BLaER1 treated with 17β-estradiol and CSF1 and Interleukin-3, amounts not matched to agents 10 nM and 100 nM (cell line): ENCODE results near the gene PCID2.
"Not testable (repeated sequence)": the region's sequence is repeated elsewhere in the genome, so short reads cannot be mapped to it uniquely, and the experiment has no call there.

ENCODE experiments used
- H3K27ac ChIP-seq, 11 experiments: shearing (Covaris generic); formaldehyde crosslinking; 2 replicates each; pipeline ENCODE4 v1.8.1; 2022
- H3K27me3 ChIP-seq, 11 experiments: shearing (Covaris generic); formaldehyde crosslinking; 2 replicates each; pipeline ENCODE4 v1.8.1; 2022
- H3K36me3 ChIP-seq, 11 experiments: shearing (Covaris generic); formaldehyde crosslinking; 2 replicates each; pipeline ENCODE4 v1.8.1; 2022
- H3K4me1 ChIP-seq, 10 experiments: shearing (Covaris generic); formaldehyde crosslinking; 2 replicates each; pipeline ENCODE4 v1.8.1; 2022
- H3K4me2 ChIP-seq, 11 experiments: shearing (Covaris generic); formaldehyde crosslinking; 2 replicates each; pipeline ENCODE4 v1.8.1; 2022
- H3K4me3 ChIP-seq, 10 experiments: shearing (Covaris generic); formaldehyde crosslinking; 2 replicates each; pipeline ENCODE4 v1.8.1; 2022
- H3K9ac ChIP-seq, 11 experiments: shearing (Covaris generic); formaldehyde crosslinking; 2 replicates each; pipeline ENCODE4 v1.8.1; 2022
- H3K9me3 ChIP-seq, 11 experiments: shearing (Covaris generic); formaldehyde crosslinking; replicated peaks in 1 of 11; 2 replicates each; pipeline ENCODE4 v1.8.1; 2022
- H4K20me1 ChIP-seq, 11 experiments: shearing (Covaris generic); formaldehyde crosslinking; 2 replicates each; pipeline ENCODE4 v1.8.1; 2022
- Cebpa-rat ChIP-seq, 11 experiments: shearing (Covaris generic); IDR thresholded peaks; 2 replicates each; pipeline ENCODE4 v1.8.1; 2022

Gene PCID2

DNA sequence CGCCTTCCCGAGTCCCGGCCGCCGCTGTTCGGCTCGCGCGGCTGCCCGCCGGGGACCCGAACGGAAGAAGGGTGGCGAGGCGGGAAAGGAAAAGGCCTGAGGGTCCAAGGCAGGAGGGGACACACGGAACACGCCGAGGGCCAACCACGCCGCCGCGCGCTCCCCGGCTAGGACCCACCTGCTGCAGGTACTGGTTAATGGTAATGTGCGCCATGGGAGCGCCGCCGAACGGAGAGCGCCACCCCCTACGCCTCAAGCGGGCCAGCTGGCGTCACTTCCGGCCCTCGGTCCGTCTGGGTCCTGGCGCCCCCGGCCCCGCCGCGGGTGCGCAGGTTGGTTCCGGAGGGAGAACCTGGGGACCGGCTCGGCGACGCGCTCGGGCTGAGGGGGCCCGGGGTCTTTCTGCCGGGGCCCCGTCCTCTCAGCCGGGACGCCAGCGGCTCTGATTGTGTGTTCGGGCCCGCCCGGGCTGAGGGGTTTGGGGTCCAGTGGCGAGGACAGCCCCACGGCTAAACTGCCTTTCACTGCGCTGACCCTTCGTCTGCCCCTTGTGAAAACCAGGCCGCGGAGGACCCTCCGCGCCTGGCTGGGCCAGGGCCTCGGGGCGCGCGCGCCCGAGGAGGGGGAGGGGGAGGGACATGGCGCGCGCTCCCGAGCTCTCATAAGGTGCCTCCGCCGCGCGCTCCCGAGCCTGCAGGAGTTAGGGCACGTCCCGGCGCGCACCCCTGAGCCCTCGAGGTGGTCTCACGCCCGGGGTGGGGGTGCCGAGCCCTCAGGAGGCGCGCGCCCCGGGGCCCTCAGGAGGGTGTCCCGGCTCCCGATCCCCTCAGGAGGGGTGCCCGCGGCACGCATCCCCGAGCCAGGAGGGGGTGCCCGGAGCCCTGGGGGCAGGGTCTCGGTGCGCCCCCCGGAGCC lies at the start of gene PCID2:
TSS of gene PCID2 (minus strand) at position 249 of the 915 bp plus-strand sequence. CDS start at position 214, 35 bp downstream.
- TF ChIP-seq Cebpa-rat (IDR thresholded peaks at IDR 0.05) = no peak
- Histone ChIP-seq H3K9me3 (0 out of 22 replicates have a peak, but pooled peaks cover 0 to 3% (median 0%) of the 10 kb centered on the region in 11 experiments), H3K4me1 (peaks cover 42 to 72% (median 59%) of the 10 kb centered on the region in 10 experiments), H3K4me3 (peak within 1 kb of the TSS; percentile 76 to 92 (median 86)), H3K9ac (peak within 1 kb of the TSS; percentile 95 to 99 (median 98)), H3K27me3 (no peaks in the 10 kb centered on the region), H3K36me3 (peaks cover 35 to 64% (median 58%) of the 10 kb centered on the region in 11 experiments), H3K27ac (peak within 1 kb of the TSS; percentile 96 to 99 (median 98)), H4K20me1 (peaks cover 47 to 74% (median 65%) of the 10 kb centered on the region in 11 experiments; a peak in 21 of 22 replicates), H3K4me2 (peak within 1 kb of the TSS; percentile 85 to 96 (median 93))

DNA sequence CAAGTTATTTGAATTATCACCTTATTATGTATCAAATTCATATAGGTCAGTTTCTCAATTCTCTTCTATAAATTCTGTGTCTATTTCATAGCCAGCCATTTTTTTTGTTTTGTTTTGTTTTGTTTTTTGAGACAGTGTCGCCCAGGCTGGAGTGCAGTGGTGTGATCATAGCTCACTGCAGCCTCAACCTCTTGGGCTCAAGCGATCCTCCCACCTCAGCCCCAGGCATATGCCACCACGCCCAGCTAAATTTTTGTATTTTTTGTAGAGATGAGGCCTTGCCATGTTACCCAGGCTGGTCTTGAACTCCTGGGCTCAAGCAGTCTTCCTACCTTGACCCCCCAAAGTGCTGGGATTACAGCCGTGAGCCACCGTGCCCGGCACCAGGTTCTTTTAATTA lies 49.4 kb upstream of the PCID2 start:
- not testable (repeated sequence) for H3K27ac ChIP-seq, H3K9me3 ChIP-seq, H3K27me3 ChIP-seq, H3K4me3 ChIP-seq, H3K9ac ChIP-seq
- Histone ChIP-seq H3K4me1 (peaks cover 0 to 16% (median 3%) of the 10 kb centered on the region in 10 experiments; a peak in 9 of 20 replicates), H4K20me1 (peaks cover 0 to 35% (median 12%) of the 10 kb centered on the region in 11 experiments; a peak in 13 of 22 replicates), H3K36me3 (peaks cover 78 to 100% (median 95%) of the 10 kb centered on the region in 11 experiments), H3K4me2 (peak overlapping the region in 1 of 11 experiments; percentile 57; a peak in 3 of 22 replicates)

DNA sequence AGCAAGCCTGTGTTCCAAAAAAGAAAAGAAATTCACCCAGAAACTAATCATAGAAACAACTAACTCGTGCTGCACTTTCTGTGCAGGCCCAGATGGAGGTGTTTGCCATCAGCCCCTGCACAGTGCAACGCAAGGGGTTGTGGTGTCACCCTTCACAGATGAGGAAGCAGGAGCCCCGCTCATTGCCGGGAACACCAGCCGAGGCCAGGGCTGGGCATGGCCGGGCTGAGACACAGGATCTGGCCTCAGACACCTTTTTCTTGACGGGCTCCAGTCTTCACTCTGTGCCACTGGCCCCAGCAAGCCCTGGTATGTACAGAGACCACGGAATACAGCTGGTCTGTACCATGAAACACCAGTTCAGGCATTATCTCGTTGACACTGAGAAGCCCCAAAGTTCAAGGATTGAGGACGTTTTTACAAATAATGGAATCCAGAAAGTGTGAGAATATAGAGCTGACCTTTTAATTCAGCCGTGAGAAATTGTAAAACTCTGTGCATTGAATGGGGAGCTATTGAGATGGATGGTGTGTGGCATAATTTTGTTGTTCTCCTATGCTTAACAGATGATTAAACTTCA lies 44.1 kb upstream of the PCID2 start:
- Histone ChIP-seq H3K4me1 (no peaks in the 10 kb centered on the region), H3K36me3 (peaks cover 97 to 100% (median 99%) of the 10 kb centered on the region in 11 experiments), H3K27ac (no peak overlapping the region), H3K9ac (no peak overlapping the region), H3K4me2 (no peak overlapping the region), H4K20me1 (peaks cover 0 to 60% (median 18%) of the 10 kb centered on the region in 11 experiments; a peak in 15 of 22 replicates), H3K9me3 (no peaks in the 10 kb centered on the region), H3K4me3 (no peak overlapping the region), H3K27me3 (no peaks in the 10 kb centered on the region)
- no peak for TF ChIP-seq Cebpa-rat (IDR thresholded peaks at IDR 0.05)

DNA sequence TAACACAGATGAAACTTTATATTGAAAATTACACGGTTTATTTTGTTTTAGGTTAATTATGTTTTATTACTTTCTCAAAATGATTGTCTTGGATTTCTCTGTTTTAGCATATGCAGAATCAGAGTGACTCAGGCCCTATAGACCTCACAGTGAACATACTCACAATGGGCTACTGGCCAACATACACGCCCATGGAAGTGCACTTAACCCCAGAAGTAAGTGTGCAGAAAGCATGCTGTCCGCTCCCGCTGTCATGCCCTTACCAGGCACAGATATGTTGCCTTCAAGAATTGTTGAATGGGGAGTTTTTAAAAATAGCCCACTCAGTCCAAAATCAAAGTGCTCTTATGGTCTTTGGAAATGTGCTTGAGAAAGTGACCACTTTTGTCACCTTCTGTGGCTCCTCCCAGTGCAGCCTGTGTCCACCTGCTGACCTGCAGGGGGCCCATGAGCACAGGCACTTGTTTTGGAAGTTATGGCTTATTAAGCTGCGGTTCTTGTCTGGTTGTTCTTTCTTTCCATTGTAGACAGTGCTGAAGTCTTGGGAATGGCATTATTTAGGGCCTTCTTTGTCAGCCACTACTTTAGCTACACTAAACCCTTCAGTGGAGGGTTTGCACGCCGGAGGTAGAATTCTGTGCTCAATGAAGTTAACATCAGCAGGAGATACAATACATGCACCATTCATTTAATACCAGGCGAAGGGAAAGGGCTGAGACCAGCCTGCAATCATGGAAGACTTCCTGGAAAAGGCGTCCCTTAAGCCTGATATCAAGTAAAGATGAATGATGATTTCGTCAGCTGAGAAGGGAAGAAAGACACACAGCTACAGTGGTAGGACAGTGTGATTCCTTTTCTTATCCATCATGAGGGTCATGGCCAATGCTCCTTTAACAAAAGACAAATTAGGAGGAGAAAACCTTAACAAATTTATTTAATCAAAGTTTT lies 37.7 kb upstream of the PCID2 start:
- Histone ChIP-seq H3K4me2 (no peak overlapping the region), H3K4me1 (no peaks in the 10 kb centered on the region), H3K36me3 (peaks cover 95 to 100% (median 100%) of the 10 kb centered on the region in 11 experiments), H4K20me1 (peaks cover 0 to 45% (median 12%) of the 10 kb centered on the region in 11 experiments; a peak in 9 of 22 replicates), H3K27ac (no peak overlapping the region), H3K4me3 (no peak overlapping the region), H3K9me3 (no peaks in the 10 kb centered on the region), H3K27me3 (no peaks in the 10 kb centered on the region), H3K9ac (no peak overlapping the region)
- no peak for TF ChIP-seq Cebpa-rat (IDR thresholded peaks at IDR 0.05)

DNA sequence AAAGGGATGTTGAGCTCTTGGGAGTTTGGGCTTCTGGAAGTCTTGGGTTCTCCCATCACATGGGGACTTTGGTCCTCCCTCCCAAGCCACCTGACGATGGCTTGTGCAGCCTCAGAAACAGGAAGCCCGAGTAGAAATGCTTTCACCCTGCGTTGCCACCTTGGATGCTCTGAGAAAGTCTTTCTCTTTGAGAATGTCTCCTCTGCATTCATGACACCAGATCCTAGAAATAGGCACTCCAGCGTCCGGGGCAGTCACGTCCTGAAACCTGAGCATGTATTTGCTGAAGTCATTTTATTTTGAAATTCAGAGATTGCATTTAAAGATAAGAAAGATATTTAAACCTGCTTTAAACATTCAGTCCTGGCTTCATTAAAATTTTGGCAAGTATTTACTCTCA lies 35.4 kb upstream of the PCID2 start:
- no peaks in the 10 kb centered on the region for H3K4me1 ChIP-seq
- no peaks in the 10 kb centered on the region for H3K9me3 ChIP-seq
- no peaks in the 10 kb centered on the region for H3K27me3 ChIP-seq
- TF ChIP-seq Cebpa-rat (IDR thresholded peaks at IDR 0.05) = no peak
- H3K4me2 ChIP-seq = no peak overlapping the region
- no peak overlapping the region for H3K27ac ChIP-seq
- H3K9ac ChIP-seq = no peak overlapping the region
- H4K20me1 ChIP-seq = peaks cover 0 to 36% (median 11%) of the 10 kb centered on the region in 11 experiments; a peak in 10 of 22 replicates
- H3K36me3 ChIP-seq = peaks cover 95 to 100% (median 100%) of the 10 kb centered on the region in 11 experiments
- no peak overlapping the region for H3K4me3 ChIP-seq

DNA sequence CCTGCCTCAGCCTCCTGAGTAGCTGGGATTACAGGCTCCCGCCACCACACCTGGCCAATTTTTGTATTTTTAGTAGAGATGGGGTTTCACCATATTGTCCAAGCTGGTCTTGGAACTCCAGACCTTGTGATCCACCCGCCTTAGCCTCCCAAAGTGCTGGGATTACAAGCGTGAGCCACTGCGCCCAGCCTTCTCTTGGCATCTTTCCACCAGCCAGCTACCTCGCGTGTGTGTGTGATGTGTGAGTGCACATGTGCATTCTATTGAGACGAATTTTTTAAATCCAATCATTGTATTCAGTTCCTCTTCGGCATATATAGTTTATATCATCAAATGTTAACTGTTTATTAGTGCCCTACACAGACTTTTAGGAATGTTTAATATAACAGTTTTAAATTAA lies 33.2 kb upstream of the PCID2 start:
- Histone ChIP-seq H3K36me3 (peaks cover 88 to 100% (median 98%) of the 10 kb centered on the region in 11 experiments), H4K20me1 (peaks cover 0 to 27% (median 7%) of the 10 kb centered on the region in 11 experiments; a peak in 9 of 22 replicates)
- H3K9ac ChIP-seq, H3K27ac ChIP-seq, H3K4me3 ChIP-seq, H3K4me1 ChIP-seq, H3K27me3 ChIP-seq, H3K9me3 ChIP-seq, H3K4me2 ChIP-seq: not testable (repeated sequence)

DNA sequence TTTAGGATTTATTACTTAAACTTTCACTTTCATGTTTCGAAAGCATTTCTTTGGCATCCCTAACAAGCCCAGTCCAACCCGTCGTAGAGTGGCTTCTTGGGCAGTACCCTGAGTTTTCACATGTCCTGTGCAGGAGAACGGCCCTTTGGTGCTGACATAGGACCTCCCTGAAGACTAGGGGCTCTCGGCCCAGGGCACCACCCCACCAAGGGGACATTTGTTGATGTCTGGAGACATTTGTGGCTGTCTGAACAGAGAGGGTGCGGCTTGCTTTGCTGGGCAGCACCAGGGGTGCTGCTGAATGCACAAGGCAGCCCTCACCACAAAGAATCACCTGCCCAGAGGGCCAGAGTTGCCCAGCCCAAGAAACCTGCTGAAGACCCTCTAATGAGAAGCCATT lies 31.5 kb upstream of the PCID2 start:
- H3K27me3 ChIP-seq = no peaks in the 10 kb centered on the region
- H3K9me3 ChIP-seq = no peaks in the 10 kb centered on the region
- H3K4me2 ChIP-seq = no peak overlapping the region
- no peak overlapping the region for H3K9ac ChIP-seq
- H3K4me1 ChIP-seq = no peaks in the 10 kb centered on the region
- H4K20me1 ChIP-seq = peaks cover 0 to 19% (median 10%) of the 10 kb centered on the region in 11 experiments; a peak in 9 of 22 replicates
- H3K27ac ChIP-seq = no peak overlapping the region
- no peak for TF ChIP-seq Cebpa-rat (IDR thresholded peaks at IDR 0.05)
- peaks cover 81 to 100% (median 97%) of the 10 kb centered on the region in 11 experiments for H3K36me3 ChIP-seq
- H3K4me3 ChIP-seq = no peak overlapping the region

DNA sequence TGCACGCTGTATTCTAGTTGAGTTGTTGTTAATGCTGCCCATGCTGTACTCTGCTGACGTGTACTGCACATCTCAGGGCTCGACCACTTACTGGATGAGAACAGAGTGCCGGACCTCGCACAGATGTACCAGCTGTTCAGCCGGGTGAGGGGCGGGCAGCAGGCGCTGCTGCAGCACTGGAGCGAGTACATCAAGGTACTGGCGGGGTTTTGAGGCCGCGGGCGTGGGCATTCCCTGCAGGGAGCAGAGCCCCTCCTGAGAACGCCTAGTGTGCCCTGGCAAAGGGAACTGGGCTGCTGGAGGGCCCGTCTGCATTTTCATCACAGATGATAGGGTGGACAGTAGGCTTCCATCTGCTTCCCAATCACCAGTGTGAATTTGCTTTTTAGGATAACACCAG lies 30.9 kb upstream of the PCID2 start:
- Histone ChIP-seq H4K20me1 (peaks cover 0 to 19% (median 10%) of the 10 kb centered on the region in 11 experiments; a peak in 9 of 22 replicates), H3K27ac (no peak overlapping the region), H3K9ac (no peak overlapping the region), H3K9me3 (no peaks in the 10 kb centered on the region), H3K36me3 (peaks cover 81 to 100% (median 96%) of the 10 kb centered on the region in 11 experiments), H3K4me2 (no peak overlapping the region), H3K4me1 (no peaks in the 10 kb centered on the region), H3K4me3 (no peak overlapping the region), H3K27me3 (no peaks in the 10 kb centered on the region)
- no peak for TF ChIP-seq Cebpa-rat (IDR thresholded peaks at IDR 0.05)
